Measurements from ENCODE around the gene STARD6. TPM values are rescaled to one million over a fixed set of nuclear protein-coding genes. Genes with fewer than 3 reads are reported as not detected.

Gene STARD6
- total RNA-seq, 1 experiment from 2014 or later, result not detected

GRCh38 chr18:54405290-54405689 is 47.6 kb upstream of the STARD6 start:
- H4K91ac ChIP-seq (ENCODE audit: insufficient read length, low read depth, low read length), result no peak overlapping the region
- DNase-seq, result no peak
- no peak overlapping the region for H2BK15ac ChIP-seq (ENCODE audit: low read depth, low read length)
- H3T11ph ChIP-seq (ENCODE audit: low read length), result no peak overlapping the region
- H2BK12ac ChIP-seq (ENCODE audit: insufficient read length, low read depth, low read length), result no peak overlapping the region
- H4K8ac ChIP-seq (replicated peaks; ENCODE audit: insufficient read length, low read depth, low read length), result no peak overlapping the region
- H3K4me2 ChIP-seq (ENCODE audit: insufficient read depth, insufficient read length, low read length), result no peak overlapping the region
- no peak overlapping the region for H3K9ac ChIP-seq (ENCODE audit: extremely low read depth, insufficient read length, low read length)
- no peaks in the 10 kb centered on the region for H4K20me1 ChIP-seq (ENCODE audit: control insufficient read depth, insufficient read depth, insufficient read length)
- H2AK5ac ChIP-seq (ENCODE audit: insufficient read length, low read length), result no peak overlapping the region
- H2BK120ac ChIP-seq (ENCODE audit: low read depth, low read length, poor library complexity, severe bottlenecking), result no peak overlapping the region
- no peaks in the 10 kb centered on the region for H3K23me2 ChIP-seq (ENCODE audit: insufficient read length, low read depth, low read length, poor library complexity, severe bottlenecking)
- H2BK5ac ChIP-seq (ENCODE audit: insufficient read length, low read length), result no peak overlapping the region
- H3K14ac ChIP-seq (ENCODE audit: insufficient read depth, low read length), result no peak overlapping the region
- H3K56ac ChIP-seq (ENCODE audit: insufficient read length, low read depth, low read length), result no peak overlapping the region
- no peak overlapping the region for H3K4ac ChIP-seq (ENCODE audit: low read depth, low read length)
- Mint-ChIP-seq H3K9me3 (no peaks in the 10 kb centered on the region), H3K36me3 (ENCODE audit: insufficient read depth in 1 of 3, low read depth in 3 of 3) (no peaks in the 10 kb centered on the region), H3K27me3 (ENCODE audit: low read depth) (no peaks in the 10 kb centered on the region), H3K4me1 (peaks cover 0 to 4% of the 10 kb centered on the region in 2 experiments; a peak in 1 of 4 replicates), H3K27ac (no peak overlapping the region; a peak in 1 of 7 replicates), H3K4me3 (no peak overlapping the region)
- H3K23ac ChIP-seq (ENCODE audit: insufficient read length, low read depth, low read length), result no peak overlapping the region
- no peaks in the 10 kb centered on the region for H3K4me1 ChIP-seq (ENCODE audit: insufficient read depth, low read length)
- H3K79me2 ChIP-seq (ENCODE audit: insufficient read depth, low read length), result no peaks in the 10 kb centered on the region
- no peak overlapping the region for H3K18ac ChIP-seq (ENCODE audit: insufficient read length, low read depth, low read length)
- TF ChIP-seq, protein P1, sequence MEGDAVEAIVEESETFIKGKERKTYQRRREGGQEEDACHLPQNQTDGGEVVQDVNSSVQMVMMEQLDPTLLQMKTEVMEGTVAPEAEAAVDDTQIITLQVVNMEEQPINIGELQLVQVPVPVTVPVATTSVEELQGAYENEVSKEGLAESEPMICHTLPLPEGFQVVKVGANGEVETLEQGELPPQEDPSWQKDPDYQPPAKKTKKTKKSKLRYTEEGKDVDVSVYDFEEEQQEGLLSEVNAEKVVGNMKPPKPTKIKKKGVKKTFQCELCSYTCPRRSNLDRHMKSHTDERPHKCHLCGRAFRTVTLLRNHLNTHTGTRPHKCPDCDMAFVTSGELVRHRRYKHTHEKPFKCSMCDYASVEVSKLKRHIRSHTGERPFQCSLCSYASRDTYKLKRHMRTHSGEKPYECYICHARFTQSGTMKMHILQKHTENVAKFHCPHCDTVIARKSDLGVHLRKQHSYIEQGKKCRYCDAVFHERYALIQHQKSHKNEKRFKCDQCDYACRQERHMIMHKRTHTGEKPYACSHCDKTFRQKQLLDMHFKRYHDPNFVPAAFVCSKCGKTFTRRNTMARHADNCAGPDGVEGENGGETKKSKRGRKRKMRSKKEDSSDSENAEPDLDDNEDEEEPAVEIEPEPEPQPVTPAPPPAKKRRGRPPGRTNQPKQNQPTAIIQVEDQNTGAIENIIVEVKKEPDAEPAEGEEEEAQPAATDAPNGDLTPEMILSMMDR (conservative IDR thresholded peaks at IDR 0.05), result no peak
- H4K5ac ChIP-seq (ENCODE audit: insufficient read length, low read depth, low read length), result no peak overlapping the region
- H3K9me3 ChIP-seq (ENCODE audit: control insufficient read depth, low read depth, low read length), result no peaks in the 10 kb centered on the region
- no peak overlapping the region for H2AFZ ChIP-seq (ENCODE audit: low read length)
- no peak overlapping the region for H2BK20ac ChIP-seq (ENCODE audit: low read depth, low read length, poor library complexity, severe bottlenecking)
- no peaks in the 10 kb centered on the region for H3K27me3 ChIP-seq (ENCODE audit: insufficient read depth, low read length)
- H3K79me1 ChIP-seq (ENCODE audit: insufficient read depth, low read depth, low read length, poor library complexity, severe bottlenecking), result no peaks in the 10 kb centered on the region
- no peak overlapping the region for H3K27ac ChIP-seq (ENCODE audit: insufficient read length, low read depth, low read length)

All from H9 (cell line).